Activated CD4-positive, alpha-beta T cell treated with anti-CD3 and anti-CD28 coated beads, Interleukin-2, amount 50 U/mL, for 16 hours (primary cell): ENCODE measurements around the gene PARD3.

Experiments used
- DNase-seq: peaks from one replicate; pipeline ENCODE4 v3.0.0-alpha.2; 2020

Gene PARD3

DNA sequence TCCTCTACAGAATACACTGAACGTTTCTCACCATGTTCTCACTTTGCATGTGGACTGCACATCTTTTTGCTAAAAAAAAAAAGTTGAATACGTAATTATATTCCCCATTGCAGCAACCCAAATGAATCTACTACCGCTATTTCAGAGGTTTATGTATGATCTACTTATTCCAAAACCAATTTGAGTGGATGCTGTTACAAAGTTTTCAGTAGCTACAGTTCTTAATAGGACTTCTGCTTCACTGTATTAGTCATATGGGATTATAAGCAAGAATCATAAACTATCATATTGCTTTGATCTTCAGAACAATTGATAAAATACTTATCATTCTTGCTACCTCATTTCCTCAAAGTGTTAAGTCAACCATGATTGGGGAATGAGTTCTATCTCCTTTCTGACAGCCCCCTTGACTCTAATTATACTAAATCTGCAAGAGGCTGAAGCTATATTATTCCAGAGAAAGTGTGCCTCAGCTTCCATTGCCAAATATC, 257.0 kb downstream of the PARD3 start:
- DNase-seq, result no peak

DNA sequence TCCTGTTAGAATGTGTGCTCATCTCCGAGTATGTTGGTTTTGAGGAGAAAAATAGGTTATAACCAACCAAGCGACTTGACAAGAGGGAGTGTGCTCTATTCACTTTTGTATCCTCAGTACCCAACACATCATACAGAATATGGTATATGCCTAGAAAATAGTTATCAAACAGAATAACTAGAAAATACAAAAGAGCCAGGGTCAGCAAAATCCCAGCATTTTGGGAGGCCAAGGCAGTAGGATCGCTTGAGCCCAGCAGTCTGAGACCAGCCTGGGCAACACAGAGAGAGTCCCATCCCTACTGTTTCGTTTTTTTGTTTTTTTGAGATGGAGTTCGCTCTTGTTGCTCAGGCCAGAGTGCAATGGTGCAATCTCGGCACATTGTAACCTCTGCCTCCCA, 257.9 kb downstream of the PARD3 start:
- no peak for DNase-seq

DNA sequence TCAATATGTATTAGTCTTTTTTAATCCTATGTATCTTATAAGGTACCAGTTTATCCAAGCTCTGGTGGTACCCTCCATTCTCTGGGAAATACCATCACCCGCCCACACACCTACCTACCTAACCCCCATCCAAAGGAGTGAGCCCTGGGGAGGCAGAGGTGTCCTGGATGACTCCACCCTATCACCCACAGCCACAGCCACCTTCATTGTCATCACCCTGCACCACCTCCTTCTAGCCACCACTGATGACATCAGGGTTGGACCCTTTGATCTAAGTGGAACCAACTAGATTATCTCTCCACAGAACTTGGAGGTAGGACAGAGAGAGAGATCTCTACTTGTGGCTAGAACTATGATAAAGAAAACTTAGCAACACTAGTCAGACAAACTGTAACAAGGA, 259.4 kb downstream of the PARD3 start:
- no peak for DNase-seq

DNA sequence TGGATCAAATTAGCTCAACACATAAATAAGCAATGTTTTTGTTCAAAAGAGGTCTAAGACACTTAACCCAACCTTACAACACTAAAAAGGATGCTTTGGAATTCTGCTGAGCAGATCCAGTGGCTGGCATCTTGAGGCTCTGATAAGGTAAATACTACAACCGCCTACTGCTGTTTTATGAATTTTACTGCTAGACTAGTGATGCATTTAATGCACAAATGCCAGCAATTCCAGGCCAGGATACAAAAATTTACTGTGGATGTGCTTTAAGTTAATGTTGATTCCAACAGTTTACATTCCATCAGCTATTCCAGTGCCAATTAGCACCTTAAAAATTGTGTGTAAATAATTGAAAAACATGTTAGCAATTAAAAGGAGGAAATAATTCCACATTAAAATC, 261.3 kb downstream of the PARD3 start:
- no peak for DNase-seq

DNA sequence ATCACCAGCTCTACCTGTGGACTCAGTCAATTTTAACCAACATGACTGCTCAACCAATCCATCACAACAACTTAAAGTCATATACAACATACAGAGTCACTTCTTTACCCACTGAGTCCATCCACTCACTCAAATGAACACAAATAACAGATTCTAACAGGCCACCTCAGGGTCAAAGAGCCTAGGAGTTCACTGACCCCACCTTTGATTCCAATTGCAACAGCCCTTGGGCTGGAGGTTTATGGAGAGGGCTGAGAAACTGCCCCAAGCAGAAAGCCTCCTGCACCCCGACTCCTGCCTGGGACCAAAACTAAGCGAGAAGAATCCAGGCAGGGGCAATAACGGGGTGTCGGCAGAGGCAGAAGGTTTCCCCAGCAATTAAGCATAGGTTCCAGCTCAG, 263.8 kb downstream of the PARD3 start:
- no peak for DNase-seq

DNA sequence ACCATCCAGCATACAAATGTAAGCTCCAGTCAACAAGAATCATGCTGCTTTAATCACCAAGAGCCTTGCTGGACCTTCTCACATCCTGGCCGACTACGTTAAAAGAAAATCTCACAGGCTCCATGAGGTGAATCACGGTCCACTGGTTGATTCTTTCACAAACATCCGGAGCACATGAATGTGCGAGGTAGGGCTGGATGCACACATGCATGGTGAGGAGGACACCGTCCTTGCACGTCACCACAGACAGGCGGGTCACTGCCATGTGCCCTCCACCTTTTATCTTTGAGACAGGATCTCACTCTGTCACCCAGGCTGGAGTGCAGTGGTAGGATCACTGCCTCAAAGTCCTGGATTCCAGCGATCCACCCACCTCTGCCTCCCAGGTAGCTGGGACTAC, 265.1 kb downstream of the PARD3 start:
- DNase-seq, result no peak

DNA sequence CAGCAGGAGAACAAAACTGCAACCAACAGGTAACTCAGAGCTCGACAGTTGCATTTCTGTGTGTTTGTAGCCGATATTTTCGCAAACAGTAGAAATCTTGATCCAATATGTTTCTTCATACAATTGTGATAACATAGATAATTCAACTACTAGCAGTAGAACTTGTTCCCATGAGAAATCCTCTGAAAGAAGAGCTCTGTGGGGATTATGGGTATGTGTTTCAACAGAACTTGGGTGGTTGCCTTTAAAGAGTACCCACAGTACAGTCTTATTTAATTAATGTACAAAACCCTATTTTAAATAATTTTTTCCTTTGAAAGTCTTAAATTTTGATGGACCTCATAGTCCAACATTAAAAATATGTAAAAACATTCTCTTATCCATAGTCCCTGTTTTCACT, 266.1 kb downstream of the PARD3 start:
- no peak for DNase-seq

DNA sequence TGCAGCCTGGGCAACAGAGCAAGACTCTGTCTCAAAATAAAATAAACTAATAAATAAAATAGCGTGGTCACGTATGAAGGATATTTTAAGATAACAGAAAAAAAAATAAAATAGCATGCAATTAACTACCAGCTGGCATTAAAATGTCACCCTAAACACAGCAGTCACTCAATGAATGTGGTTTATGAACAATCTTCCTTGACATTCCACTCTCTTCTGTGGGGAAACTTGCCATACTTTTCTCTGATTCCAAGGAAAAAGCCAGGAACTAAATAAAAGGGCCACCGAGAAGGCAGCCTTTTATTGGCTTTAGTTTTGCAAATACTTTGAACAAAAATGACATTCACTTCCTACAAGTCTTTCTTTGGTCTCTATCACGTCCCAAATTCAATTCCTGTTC, 266.6 kb downstream of the PARD3 start:
- DNase-seq, result no peak

DNA sequence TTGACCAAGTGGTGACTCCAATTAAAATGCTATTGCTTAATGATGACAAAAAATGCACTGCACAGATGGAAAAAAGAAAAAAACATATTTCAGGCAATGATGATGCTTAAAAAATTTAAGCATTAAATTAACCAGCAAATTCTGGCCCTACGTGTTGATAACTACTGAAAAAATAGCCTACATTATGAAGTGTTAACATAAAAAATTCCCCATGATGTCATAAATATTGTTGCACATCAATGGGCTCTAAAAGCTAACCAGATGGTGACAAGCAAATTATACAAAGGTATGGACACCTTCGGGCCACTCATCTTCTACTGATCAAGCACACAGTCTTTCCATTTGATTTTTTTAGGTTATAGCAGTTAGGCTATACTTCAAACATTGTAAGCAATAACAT, 267.4 kb downstream of the PARD3 start:
- DNase-seq, result no peak

DNA sequence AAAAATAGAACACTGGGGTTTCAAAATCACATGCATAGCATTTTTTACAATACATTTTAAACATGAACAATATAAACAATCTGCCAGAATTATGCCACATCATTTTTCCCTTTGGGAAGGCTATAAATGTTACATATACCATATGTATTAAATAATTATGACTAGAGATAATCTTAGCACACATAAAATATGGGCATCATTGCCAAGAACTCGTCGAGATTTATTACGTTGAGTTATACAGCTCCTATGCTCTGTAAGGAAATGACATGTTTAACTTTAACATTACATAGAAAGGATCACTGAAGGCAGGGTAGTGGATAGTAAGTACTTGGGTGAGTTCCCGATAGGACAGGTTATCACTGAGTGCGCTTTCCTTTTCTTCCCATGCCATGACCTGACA, 267.8 kb downstream of the PARD3 start:
- no peak for DNase-seq

DNA sequence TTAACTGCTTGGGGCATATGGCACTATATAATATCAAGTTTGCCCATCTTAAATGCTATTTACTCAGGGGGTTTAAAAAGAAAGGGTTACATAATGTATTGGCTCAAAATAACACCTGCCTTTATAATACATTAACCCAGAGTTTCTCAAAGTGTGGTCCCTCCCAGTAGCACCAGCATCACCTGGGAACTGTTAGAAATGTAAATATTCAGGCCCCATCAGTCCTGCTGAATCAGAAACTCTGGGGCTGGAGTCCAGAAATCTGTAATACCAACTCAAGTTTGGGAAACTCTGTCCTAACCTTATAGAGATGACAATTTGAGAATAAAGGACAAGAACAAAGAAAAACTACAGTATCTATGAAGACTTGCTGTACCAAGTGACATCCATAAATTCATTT, 270.7 kb downstream of the PARD3 start:
- DNase-seq, result no peak

DNA sequence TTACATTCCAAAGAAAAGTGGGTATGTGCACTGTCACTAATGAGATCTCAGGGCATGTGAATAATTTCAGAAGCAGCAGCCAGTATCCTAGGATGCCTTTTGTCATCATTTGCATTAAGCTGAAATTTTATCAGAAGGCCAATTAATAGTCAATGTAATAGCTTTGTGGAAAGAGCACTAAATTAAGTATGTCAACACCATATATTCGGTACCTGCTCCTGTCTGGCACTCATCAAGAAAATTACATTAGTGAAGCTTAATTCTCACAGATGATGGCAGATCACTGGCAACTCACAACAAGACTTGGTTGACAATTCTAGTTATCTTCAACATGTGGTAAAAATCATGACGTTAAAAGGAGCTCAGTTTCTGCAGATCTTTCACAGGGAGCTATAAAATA, 271.4 kb downstream of the PARD3 start:
- DNase-seq, result no peak

DNA sequence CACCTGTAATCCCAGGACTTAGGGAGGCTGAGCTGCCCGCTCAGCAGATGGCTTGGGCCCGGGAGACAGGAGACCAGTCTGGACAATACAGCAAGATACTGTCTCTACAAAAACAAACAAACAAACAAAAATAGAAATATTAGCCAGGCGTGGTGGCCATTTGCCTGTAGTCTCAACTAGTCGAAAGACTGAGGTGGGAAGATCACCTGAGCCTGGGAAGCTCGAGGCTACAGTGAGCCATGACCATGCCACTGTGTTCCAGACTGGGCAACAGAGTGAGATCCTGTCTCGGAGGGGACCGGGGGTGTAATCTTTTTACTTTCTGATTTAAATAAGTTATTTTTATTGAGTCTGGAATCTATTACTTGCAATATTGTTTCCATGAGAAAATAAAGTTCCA, 274.6 kb downstream of the PARD3 start:
- no peak for DNase-seq

DNA sequence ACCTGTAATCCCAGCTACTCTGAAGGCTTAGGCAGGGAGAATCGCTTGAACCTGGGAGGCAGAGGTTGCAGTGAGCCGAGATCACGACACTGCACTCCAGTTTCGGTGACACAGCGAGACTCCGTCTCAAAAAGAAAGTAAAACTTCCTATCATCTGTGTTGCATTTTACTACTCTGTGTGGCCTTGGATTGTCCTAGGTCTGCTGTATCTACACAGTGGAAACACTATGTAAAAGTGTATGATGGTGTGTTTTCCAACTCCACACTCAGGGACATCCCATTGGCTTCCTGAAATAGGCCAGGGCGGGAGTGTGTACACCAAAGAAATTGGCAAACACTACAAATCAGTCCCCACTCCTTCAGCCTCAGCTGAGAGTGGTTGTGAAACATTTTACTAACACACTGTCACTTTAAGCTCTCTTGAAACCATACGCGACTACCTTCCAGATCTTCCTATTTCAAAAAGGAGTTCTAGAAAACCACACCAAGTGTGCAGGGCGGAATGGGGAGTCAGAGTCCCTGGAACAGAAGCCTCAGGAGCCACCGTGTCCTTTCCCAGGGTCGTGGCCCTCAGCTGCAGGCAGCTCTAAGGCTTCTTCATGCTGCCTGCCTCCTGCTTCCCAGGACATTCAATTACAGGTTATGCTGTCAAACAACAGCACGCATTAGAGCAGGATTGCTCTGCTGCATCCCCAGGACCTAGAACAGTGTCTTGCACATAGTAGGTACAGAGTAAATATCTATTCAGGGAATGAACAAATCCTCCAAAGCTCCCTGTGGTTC, 275.4 kb downstream of the PARD3 start:
- no peak for DNase-seq

DNA sequence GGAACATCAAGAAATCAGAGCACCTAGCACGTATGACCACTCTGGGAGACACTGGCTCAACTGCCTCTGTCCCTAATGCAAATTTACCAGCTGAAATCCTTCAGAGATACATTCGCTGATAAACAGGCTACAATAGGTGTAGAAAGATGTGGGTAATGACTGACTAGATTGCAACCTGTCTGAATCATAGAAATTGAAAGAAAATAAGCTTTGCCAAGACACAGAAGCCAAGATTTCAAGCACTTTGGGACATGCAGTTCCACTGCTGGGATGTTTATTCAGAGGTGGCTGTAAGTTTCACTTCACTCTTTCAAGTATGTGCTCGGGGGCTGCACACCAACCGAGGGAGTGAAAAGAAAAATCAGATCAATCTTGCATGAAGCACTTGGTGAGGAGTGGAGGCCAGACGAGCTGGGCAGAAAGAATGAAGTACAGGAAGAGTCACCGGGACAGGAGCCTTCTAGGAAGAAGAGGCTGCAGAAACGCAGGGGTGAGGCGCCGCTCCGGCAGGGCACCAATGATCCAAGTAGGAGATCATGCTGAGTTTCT, 276.7 kb downstream of the PARD3 start:
- no peak for DNase-seq

DNA sequence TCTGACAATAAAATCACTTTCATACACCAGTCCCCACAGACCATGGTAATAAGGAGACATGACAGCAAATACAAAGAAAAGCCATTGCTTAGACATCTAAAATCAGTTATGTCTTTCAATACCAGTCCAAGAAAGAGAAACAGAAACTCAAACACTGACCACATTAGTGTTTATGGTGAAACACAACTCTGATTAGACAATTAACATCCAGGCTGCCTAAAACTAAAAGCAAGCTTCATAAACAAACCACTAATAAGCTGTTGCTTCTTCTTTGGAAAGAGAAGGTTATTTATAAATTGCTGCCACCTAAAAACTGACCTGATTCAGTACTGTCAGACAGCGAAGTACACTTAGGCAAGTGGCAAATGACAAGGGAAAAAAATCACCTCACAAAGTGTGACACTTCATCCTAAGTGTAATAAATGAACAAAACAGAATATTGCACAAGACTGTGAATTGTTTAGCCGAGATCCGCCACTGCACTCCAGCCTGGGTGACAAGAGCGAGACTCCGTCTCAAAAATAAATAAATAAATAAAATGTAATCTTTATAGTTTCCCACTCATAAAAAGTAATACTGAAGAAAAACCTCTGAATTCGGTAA, 277.4 kb downstream of the PARD3 start:
- DNase-seq, result peak; percentile 21

DNA sequence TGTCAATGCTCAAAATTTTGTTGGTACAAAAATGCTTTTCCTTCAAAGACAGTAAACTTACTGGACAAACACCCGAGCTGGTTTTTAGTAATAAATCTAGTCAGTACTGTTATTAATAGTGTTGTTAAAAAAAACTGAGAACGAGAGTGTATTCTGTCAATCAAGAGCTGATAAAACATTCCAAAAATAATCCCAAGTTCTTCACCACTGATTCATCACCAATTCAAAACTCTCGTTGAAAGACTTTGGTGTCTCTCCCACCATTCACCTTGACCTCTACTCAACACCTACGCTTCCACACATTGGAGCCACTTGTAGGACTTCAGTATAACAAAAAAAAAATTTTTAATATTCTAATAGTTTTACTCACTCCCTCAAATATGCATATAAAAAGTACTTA, 279.2 kb downstream of the PARD3 start:
- no peak for DNase-seq

DNA sequence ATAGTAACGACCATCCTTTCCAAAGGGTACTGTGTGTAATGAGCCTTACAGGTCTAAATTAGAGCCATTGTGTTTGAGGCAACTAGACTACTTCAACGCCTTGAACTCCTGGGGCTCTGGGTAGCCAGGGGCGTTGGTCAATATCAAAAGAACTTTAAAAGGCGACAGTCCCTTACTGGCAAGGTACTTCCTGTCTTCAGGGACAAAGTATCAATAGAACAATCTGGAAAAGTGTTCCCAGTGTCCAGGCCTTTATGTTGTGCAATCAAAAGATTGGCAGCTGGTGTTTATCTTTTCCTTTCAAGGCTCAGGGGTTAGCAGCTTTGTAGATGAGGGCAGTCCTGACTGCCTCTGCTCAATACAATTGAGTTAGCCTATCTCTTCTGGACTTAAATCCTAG, 284.3 kb downstream of the PARD3 start:
- DNase-seq, result no peak

DNA sequence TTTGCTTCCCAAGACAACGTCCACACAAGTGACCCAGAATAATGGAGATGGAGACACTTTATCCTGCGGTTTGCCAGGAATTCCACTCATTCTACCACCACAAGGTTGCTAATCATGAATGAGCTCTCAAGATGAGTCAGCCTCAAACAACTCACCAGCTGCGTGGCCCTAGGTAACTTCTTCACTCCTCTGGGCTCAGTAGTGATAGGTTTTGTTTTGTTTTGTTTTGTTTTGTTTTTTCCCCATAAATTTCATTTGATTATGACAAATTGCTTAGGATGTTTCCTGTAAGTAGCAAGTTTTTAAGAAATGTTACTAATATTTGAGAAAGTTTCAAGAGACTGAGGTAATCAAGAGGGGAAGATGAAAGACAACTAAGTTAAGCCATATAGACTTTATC, 286.8 kb downstream of the PARD3 start:
- DNase-seq, result no peak

DNA sequence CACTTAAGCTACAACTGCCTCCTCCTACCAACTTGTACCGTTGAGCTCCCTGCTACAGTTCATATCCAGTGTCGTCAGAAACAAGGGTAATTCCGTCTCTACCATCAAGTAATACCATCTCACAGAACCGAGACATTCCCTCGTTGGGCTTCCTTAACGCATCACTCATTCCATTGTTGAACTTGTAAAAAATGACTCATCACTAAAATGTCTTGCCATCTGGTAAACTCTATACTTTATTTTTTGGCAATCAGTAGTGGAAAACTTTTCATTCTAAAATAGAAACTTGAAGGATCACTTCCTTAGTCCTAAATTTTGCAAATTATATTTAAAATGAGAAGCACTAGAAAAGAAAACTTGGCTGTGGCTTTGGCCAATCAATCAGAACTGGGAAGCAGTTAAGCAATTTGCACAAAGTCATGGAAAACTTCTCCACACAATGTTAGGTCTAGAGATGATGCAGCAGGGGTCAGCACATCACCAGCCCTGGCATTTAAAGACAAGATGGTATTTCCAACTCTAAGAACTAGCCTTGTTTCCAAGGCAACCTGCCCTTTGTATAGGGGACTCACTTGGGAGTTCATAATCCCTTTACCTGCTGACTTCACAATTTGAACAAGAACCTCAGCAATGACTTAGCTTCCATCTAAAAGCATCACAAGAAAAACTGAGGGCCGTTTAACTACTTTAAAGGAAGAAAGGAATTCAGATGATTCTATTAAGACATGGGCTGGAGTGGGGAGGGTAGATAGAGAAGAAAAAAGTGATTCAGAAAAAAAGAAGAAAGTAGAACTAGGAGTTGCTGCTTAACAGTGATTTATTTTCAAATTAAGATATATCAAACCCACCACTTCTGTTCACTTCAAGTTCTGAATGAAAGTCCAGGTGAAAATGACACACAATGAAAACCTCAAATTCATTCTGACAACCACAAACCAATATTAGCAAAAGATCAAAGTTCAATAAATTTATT, 288.1 kb downstream of the PARD3 start:
- no peak for DNase-seq

DNA sequence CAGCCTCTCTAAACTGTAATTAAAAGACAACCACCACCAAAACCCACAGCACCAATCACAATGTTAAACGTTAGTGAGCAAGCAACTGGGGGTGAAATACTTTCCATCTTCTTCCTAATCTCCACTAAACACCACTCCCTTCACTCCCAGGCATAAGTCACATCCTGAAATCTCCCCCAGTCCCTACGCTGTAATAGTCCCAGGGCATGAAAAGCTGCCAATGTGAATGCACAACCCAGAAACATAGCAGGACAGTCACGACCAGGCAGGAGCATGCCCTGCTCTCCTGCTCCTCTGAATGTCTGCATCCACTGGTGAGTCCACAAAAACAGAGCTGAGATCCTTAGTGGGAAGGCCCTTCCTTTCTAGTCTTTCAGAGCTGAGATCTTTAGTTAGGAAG, 288.9 kb downstream of the PARD3 start:
- DNase-seq, result no peak

DNA sequence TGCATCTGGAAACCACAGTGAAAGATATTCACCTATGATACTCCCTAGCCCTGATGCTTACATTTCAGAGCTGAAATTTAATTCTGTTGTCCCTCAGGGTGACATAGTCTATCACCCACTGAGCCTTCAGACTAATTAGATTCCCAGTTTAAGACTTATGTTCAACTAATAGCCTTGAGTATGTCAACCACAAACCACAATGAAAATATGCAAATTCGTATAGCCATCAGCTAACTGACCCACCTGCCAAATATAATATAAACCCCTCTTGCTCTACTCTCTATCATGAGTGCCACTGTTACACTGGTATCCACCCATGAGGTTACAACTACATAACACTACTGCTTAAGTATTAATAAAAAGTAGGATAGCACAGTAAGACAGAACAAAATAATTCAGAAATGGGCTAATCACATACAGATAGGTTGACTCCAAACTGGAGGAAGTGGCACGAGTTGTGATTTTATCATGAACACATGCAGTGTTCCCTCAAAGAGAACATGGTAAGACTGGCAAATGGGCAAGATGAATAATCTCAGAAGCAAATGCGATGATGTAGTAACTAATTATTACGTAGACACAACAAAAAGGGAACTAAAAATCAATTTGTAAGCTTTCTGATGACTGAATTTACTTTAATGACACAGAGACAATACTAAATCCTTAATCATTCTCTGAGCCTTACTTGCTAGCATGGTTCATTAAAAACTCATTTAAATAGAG, 290.6 kb downstream of the PARD3 start:
- DNase-seq, result no peak
